Naive thymus-derived CD8-positive, alpha-beta T cell (primary cell): ENCODE measurements around the gene HSH2D. TPM values are rescaled to one million over a fixed set of nuclear protein-coding genes. Genes with fewer than 3 reads are reported as not detected.
A peak's percentile ranks its signal among the peaks of the same experiment; 100 is the strongest.

ENCODE experiments used
- ATAC-seq, 2 donors: fragments of 150-1000 bp; cut with Tn5 transposase in 1 of 2; sonication (Bioruptor Pico), chemical (Tn5 transposase) in 1 of 2; 1 replicate in 1 of 2; 2 replicates in 1 of 2; pipeline ENCODE4 v1.10.0; 2021; ENCODE audit warnings: mild to moderate bottlenecking in 2 of 2, moderate library complexity in 2 of 2
- POLR2A ChIA-PET: fragments of 350-600 bp; sonication (Branson Sonifier 250); formaldehyde crosslinking; loops from one replicate; lab custom pipeline; 2021; ENCODE audit warnings: antibody characterized with exemption; lab: Charles Lee
- DNase-seq, 10 donors: peaks; one replicate each; pipeline versions ENCODE4 v3.0.0 to v3.0.0-alpha.2; 2020 to 2022
- H3K27ac Mint-ChIP-seq, 10 donors: one replicate each; pipeline ENCODE4 v1.8.0; 2020 to 2022; ENCODE audit warnings: mild to moderate bottlenecking in 10 of 10, mixed read lengths in 10 of 10, moderate library complexity in 4 of 10, inconsistent platforms in 1 of 10
- H3K27me3 Mint-ChIP-seq, 5 donors: one replicate each; pipeline ENCODE4 v1.8.0; 2021 to 2022; ENCODE audit warnings: mixed read lengths in 5 of 5
- H3K36me3 Mint-ChIP-seq, 3 donors: one replicate each; pipeline ENCODE4 v1.8.0; 2020 to 2022; ENCODE audit warnings: mixed read lengths in 3 of 3, mild to moderate bottlenecking in 2 of 3, inconsistent platforms in 1 of 3
- H3K4me1 Mint-ChIP-seq, 4 donors: one replicate each; pipeline ENCODE4 v1.8.0; 2021 to 2022; ENCODE audit warnings: mixed read lengths in 4 of 4
- H3K4me3 Mint-ChIP-seq, 10 donors: one replicate each; pipeline ENCODE4 v1.8.0; 2020 to 2022; ENCODE audit warnings: mild to moderate bottlenecking in 10 of 10, mixed read lengths in 10 of 10, moderate library complexity in 6 of 10, inconsistent platforms in 1 of 10
- H3K9me3 Mint-ChIP-seq, 9 donors: one replicate each; pipeline ENCODE4 v1.8.0; 2020 to 2022; ENCODE audit warnings: mixed read lengths in 9 of 9, mild to moderate bottlenecking in 3 of 9, inconsistent platforms in 1 of 9, moderate library complexity in 1 of 9
- polyA plus RNA-seq, 3 donors: library from polyadenylated mRNA; unstranded; fragments of 300-500 nt; fragmentation: Illumina TruSeq; gene quantifications; one replicate each; pipeline ENCODE4 v1.2.3, GENCODE V29; 2021
- total RNA-seq, 8 experiments: library from RNA in 2 of 8; stranded (reverse) in 2 of 8; gene quantifications; one replicate each; pipeline ENCODE4 v1.2.3 and lab custom pipeline; 2021 to 2026

Gene HSH2D
- total and polyA plus RNA-seq, 5 experiments from 2014 or later = 6.5 to 25.2 (median 9.8) TPM

DNA sequence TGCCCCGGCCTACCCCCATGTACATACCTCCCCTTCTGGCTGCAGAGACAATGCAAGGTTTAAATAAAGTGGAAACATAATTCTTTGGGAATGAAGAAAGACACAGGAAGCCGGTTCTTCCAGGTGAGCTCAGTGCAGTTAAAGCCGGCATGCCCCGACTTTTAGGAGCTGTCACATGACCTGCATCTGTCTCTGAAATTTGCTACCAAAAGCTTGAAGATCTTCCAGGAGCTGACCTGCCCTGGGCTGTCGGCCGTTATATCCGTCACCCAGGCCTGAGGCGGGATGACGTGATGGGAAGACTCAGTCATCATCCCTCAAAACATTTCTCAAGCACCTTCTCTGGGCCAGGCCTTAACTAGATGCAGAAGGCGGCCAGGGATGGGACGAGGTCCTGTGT, 21.5 kb upstream of the HSH2D start:
- Mint-ChIP-seq H3K36me3 (peaks cover 0 to 91% (median 5%) of the 10 kb centered on the region in 3 donors), H3K4me3 (no peak overlapping the region), H3K27me3 (no peaks in the 10 kb centered on the region), H3K27ac (peak overlapping the region in 3 of 10 donors; percentile 6 to 72 (median 29)), H3K9me3 (no peaks in the 10 kb centered on the region), H3K4me1 (peaks cover 8 to 31% (median 14%) of the 10 kb centered on the region in 4 donors)
- no peak for ATAC-seq
- no peak for DNase-seq
- POLR2A ChIA-PET = interaction anchor here (0.8 kb wide), 1 partner anchor 22 kb away, joined by 3 read pairs; the partner anchor contains the start of gene HSH2D

DNA sequence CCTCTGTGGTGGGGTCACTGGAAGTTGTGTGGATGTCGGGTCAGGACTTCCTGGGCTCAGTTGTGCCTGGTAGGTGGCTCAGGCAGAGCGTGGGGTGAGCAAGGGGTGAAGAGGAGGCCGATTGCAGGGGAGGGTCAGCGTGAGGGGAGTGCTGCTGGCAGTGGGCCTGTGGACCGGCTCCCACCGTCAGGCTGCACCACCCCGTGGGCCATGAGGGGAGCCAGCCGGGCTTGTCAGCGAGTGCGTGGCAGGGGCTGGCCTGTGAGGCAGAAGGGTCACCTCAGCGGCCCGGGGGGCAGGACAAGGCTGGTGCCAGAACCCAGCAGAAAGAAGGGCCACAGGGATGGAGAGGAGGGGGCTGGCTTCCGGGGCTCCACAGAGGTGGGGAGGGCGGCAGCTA, 18.5 kb upstream of the HSH2D start:
- Mint-ChIP-seq H3K4me1 (peaks cover 0 to 2% (median under 1%) of the 10 kb centered on the region in 4 donors), H3K9me3 (no peaks in the 10 kb centered on the region), H3K4me3 (no peak overlapping the region), H3K27me3 (no peaks in the 10 kb centered on the region), H3K27ac (no peak overlapping the region), H3K36me3 (peaks cover 0 to 89% (median 17%) of the 10 kb centered on the region in 3 donors)
- DNase-seq = no peak
- POLR2A ChIA-PET = no interaction called here
- no peak for ATAC-seq

DNA sequence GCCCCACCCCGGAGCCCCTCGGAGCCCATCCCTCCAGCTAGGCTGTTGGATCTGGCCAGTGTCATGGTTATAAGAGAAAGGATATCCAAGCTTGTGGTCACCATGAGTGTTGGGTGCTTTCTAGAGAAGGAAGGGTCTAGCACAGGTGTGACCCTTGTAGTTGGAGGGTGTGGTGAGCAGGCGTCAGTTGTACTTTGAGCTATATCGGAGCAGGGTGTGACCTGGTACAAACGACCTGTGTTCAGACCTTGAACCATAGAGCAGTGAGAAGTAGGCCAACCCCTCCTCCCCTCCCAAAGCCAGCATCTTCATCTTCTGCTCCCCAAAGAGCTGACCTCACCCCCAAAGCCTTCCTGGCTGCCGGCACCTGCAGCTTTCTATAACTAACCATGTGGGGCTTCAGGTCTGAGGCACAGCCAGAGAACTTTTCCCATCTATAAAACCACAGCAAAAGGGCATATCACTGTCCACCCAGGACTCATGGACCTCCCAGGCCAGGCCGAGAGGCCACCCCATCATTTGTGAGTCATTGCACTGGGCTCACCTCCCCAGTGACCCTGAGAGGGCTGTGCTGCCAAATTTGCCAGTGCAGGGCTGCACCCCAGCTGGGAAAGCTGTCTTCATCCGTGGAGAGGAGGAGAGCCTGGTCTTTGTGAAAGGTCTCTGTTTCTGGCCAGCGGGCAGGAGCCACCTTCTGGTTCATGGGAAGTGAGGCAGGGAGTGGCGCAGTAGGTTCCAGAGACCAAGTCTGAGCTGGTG, 17.6 kb upstream of the HSH2D start:
- DNase-seq (no peak), ATAC-seq (no peak)
- H3K36me3 Mint-ChIP-seq = peaks cover 0 to 90% (median 21%) of the 10 kb centered on the region in 3 donors
- no peak overlapping the region for H3K4me3 Mint-ChIP-seq
- H3K9me3 Mint-ChIP-seq = peaks cover 0 to 3% (median 0%) of the 10 kb centered on the region in 9 donors
- peaks cover 0 to 2% (median 0%) of the 10 kb centered on the region in 4 donors for H3K4me1 Mint-ChIP-seq
- H3K27me3 Mint-ChIP-seq = no peaks in the 10 kb centered on the region
- H3K27ac Mint-ChIP-seq = peak overlapping the region in 3 of 10 donors; percentile 14 to 62 (median 60)
- POLR2A ChIA-PET = interaction anchor here (0.7 to 1.2 kb wide), 2 partner anchors 8 to 69 kb away, joined by 4 read pairs; no protein-coding TSS in a partner anchor

DNA sequence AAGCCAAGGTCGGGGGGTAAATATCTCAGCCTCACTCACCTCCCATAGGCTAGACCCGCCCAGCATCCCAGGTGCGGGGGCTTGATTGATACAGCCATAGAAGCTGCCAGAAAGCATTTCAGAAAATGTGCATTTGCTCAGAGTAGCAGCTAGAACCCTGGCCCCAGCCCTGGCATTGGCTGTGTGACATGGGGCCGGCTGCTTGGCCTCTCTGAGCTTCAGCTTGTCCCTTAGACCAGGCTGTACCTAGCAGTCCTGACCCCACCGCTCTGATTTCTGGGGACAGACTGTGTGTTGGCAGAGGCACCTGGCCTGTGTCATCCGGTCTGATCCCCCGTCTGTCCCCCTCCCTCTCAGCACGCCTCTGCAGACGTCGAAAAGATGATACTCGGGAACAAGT, 16.4 kb upstream of the HSH2D start:
- peak overlapping the region in 2 of 10 donors; percentile 80 to 82 for H3K27ac Mint-ChIP-seq
- POLR2A ChIA-PET = interaction anchor here (1.2 kb wide), 1 partner anchor 9 kb away, joined by 4 read pairs; no protein-coding TSS in a partner anchor
- H3K4me3 Mint-ChIP-seq = no peak overlapping the region
- ATAC-seq (no peak), DNase-seq (no peak)
- H3K4me1 Mint-ChIP-seq = peaks cover 0 to 5% (median 2%) of the 10 kb centered on the region in 4 donors
- no peaks in the 10 kb centered on the region for H3K27me3 Mint-ChIP-seq
- H3K36me3 Mint-ChIP-seq = peaks cover 10 to 90% (median 27%) of the 10 kb centered on the region in 3 donors
- peaks cover 0 to 15% (median 0%) of the 10 kb centered on the region in 9 donors for H3K9me3 Mint-ChIP-seq

DNA sequence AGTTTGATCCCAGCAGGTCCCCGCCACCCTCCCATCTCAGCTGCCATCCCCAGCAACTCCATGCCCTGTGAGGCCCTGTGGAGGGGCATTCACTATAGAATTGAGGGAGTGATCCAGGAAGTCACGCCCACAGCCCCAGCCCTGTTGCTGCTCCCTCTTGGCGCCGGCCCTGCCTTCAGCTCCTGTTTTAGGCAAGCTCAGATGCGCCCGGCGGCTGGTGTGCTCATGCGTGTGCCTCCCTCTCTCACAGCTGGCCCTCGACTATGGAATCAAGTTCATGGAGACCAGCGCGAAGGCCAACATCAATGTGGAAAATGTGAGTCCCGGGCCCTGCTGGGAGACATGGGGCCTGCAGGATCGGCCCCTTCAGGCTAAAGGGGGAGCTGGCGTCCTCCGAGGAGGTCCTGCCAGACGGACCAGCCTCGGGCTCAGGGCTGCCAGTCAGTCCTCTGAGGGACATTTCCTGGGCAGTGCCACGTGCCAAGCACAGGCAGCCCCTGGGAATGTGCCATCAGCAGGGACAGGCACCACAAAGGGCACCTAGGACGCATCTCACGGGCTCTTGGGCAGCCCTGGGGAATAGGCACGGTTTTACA, 15.6 kb upstream of the HSH2D start:
- Mint-ChIP-seq H3K4me3 (no peak overlapping the region), H3K27me3 (no peaks in the 10 kb centered on the region), H3K9me3 (peaks cover 0 to 17% (median 0%) of the 10 kb centered on the region in 9 donors), H3K36me3 (peaks cover 12 to 90% (median 33%) of the 10 kb centered on the region in 3 donors), H3K27ac (no peak overlapping the region), H3K4me1 (peaks cover 0 to 5% (median 2%) of the 10 kb centered on the region in 4 donors)
- DNase-seq (no peak), ATAC-seq (no peak)
- POLR2A ChIA-PET = interaction anchor here (0.5 to 0.6 kb wide), 2 partner anchors 23 to 345 kb away, joined by 3 read pairs; no protein-coding TSS in a partner anchor

DNA sequence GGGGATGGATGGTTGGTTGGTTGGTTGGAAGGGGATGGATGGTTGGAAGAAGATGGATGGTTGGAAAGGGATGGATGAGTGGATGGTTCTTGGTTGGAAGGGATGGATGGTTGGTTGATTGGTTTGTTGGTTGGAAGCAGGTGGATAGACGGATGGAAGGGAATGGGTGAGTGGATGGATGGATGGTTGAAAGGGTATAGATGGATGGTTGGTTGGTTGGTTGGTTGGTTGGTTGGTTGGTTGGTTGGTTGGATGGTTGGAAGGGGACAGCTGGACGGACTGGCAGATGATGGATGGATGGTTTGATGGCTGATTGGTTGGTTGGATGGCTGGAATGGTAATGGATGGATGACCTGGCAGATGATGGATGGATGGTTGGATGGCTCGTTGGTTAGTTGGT, 11.8 kb upstream of the HSH2D start:
- Mint-ChIP-seq H3K4me3 (no peak overlapping the region), H3K27me3 (no peaks in the 10 kb centered on the region), H3K36me3 (peaks cover 19 to 77% (median 39%) of the 10 kb centered on the region in 3 donors), H3K9me3 (peaks cover 0 to 17% (median 0%) of the 10 kb centered on the region in 9 donors), H3K27ac (peak overlapping the region in 3 of 10 donors; percentile 17 to 61 (median 40)), H3K4me1 (peaks cover 0 to 22% (median 6%) of the 10 kb centered on the region in 4 donors)
- DNase-seq (no peak), ATAC-seq (no peak)
- POLR2A ChIA-PET = no interaction called here

GRCh38 chr19:16133818-16134217, 9.7 kb upstream of the HSH2D start:
- H3K27me3 Mint-ChIP-seq = no peaks in the 10 kb centered on the region
- ATAC-seq (no peak), DNase-seq (no peak)
- H3K9me3 Mint-ChIP-seq = peaks cover 0 to 17% (median 0%) of the 10 kb centered on the region in 9 donors
- H3K36me3 Mint-ChIP-seq = peaks cover 19 to 57% (median 32%) of the 10 kb centered on the region in 3 donors
- POLR2A ChIA-PET = interaction anchor here (0.6 to 2.4 kb wide), 4 partner anchors 10 to 761 kb away, joined by 3 to 6 read pairs (median 4); partner anchors contain the start of gene HSH2D
- H3K27ac Mint-ChIP-seq = peak overlapping the region in 4 of 10 donors; percentile 26 to 65 (median 44)
- H3K4me1 Mint-ChIP-seq = peaks cover 0 to 34% (median 8%) of the 10 kb centered on the region in 4 donors
- no peak overlapping the region for H3K4me3 Mint-ChIP-seq

DNA sequence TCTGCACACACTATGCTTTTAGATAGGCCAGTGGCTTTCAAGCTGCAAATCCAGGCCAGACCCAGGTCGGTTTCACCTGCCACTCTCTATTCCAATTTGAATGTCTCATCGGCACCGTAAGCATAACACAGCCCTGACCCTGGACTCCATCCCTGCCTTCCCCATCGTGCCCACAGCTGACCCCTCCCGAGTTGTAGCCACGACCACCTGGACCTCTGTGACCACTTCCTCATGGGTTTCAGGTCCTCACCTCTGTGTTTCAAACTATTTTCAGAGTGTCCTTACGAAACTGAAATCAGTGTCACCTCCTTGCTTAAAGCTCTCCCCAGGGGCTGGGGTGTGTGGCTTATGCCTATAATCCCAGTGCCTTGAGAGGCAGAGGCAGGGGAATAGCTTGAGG, 9.0 kb upstream of the HSH2D start:
- H3K4me3 Mint-ChIP-seq = no peak overlapping the region
- POLR2A ChIA-PET = interaction anchor here (2.4 kb wide), 1 partner anchor 9 kb away, joined by 6 read pairs; the partner anchor contains the start of gene HSH2D

DNA sequence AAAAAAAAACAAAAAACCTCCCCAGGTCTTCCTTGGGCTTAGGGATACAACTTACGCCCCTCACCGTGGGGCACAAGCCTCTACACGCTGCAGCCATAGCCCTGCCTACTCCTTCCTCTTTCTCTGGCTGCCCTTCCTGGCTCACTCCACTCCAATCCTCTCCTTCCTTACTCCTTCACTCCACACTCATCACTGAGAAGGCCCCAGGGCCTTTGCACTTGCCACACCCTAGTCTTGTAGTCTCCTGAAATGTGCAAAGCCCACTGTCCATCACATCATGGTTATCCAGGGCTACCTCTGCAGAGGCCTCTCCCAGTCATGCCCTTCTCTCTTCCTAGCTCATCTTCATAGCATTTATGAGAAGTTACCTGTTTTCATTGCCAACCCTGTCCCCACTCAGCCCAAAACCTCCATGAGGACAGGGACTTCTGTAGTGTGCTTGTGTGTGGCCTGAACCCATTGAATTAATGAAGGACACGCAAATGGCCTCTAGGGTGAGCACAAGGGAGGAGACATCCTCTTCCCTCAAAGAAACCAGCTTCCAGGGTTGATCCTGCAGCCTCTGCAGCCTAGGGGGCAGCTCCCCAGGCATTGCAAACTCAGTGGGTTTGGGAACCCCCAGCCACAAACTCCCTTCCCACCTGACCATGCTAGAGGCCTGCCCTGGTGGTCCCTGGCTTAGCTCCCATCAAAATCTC, 7.9 kb upstream of the HSH2D start:
- no peak for DNase-seq
- H3K27ac Mint-ChIP-seq = peak overlapping the region in 5 of 10 donors; percentile 37 to 86 (median 79)

More for the DNA sequence above, 9.0 kb upstream of the HSH2D start:
- ATAC-seq (no peak), DNase-seq (no peak)
- Mint-ChIP-seq H3K27me3 (no peaks in the 10 kb centered on the region), H3K4me1 (peaks cover under 1 to 40% (median 8%) of the 10 kb centered on the region in 4 donors), H3K36me3 (peaks cover 19 to 51% (median 30%) of the 10 kb centered on the region in 3 donors), H3K27ac (peak overlapping the region in 7 of 10 donors; percentile 26 to 74 (median 52)), H3K9me3 (peaks cover 0 to 17% (median 0%) of the 10 kb centered on the region in 9 donors)

GRCh38 chr19:16136185-16136999, 7.1 kb upstream of the HSH2D start:
- no peak for DNase-seq
- POLR2A ChIA-PET = interaction anchor here (0.6 to 2.4 kb wide), 3 partner anchors 7 to 299 kb away, joined by 3 to 6 read pairs (median 4); partner anchors contain the start of gene HSH2D
- H3K4me1 Mint-ChIP-seq = peaks cover 5 to 57% (median 13%) of the 10 kb centered on the region in 4 donors
- no peak for ATAC-seq
- peak overlapping the region in 3 of 10 donors; percentile 31 to 86 (median 55) for H3K27ac Mint-ChIP-seq
- H3K27me3 Mint-ChIP-seq = no peaks in the 10 kb centered on the region
- H3K36me3 Mint-ChIP-seq = peaks cover 15 to 33% (median 18%) of the 10 kb centered on the region in 3 donors
- no peak overlapping the region for H3K4me3 Mint-ChIP-seq
- H3K9me3 Mint-ChIP-seq = peaks cover 0 to 9% (median 0%) of the 10 kb centered on the region in 9 donors

More for the DNA sequence above, 7.9 kb upstream of the HSH2D start:
- Mint-ChIP-seq H3K4me1 (peaks cover 5 to 50% (median 12%) of the 10 kb centered on the region in 4 donors), H3K4me3 (no peak overlapping the region), H3K27me3 (no peaks in the 10 kb centered on the region), H3K9me3 (peaks cover 0 to 17% (median 0%) of the 10 kb centered on the region in 9 donors), H3K36me3 (peaks cover 19 to 41% (median 23%) of the 10 kb centered on the region in 3 donors)
- POLR2A ChIA-PET = interaction anchor here (2.4 kb wide), 1 partner anchor 8 kb away, joined by 6 read pairs; the partner anchor contains the start of gene HSH2D
- no peak for ATAC-seq

- no peak for DNase-seq
- peak overlapping the region in 3 of 10 donors; percentile 30 to 50 (median 37) for H3K4me3 Mint-ChIP-seq
- no peaks in the 10 kb centered on the region for H3K27me3 Mint-ChIP-seq
- peaks cover 20 to 77% (median 27%) of the 10 kb centered on the region in 4 donors for H3K4me1 Mint-ChIP-seq
- POLR2A ChIA-PET = interaction anchor here (0.9 to 1.4 kb wide), 2 partner anchors 10 to 15 kb away, joined by 3 to 4 read pairs; no protein-coding TSS in a partner anchor
- H3K36me3 Mint-ChIP-seq = peaks cover 0 to 5% (median 1%) of the 10 kb centered on the region in 3 donors
- no peak for ATAC-seq
- H3K27ac Mint-ChIP-seq = peak overlapping the region in 6 of 10 donors; percentile 19 to 71 (median 54)
- H3K9me3 Mint-ChIP-seq = no peaks in the 10 kb centered on the region
These were observed 3.7 kb upstream of the HSH2D start for GRCh38 chr19:16139752-16140151.
